AG04449 (cell line): Measurements from ENCODE around the gene CDC42BPB.

Experiments
- CTCF ChIA-PET: fragments of 350-600 bp; formaldehyde crosslinking; extraction: SDS; loops from one replicate; lab custom pipeline; 2021; ENCODE audit warnings: antibody characterized with exemption; lab: Yijun Ruan, JAX
- POLR2A ChIA-PET: fragments of 400-600, 350-600 bp; formaldehyde crosslinking; extraction: SDS; loops from one replicate; lab custom pipeline; 2020; ENCODE audit warnings: antibody characterized with exemption, inconsistent platforms; lab: Yijun Ruan, JAX
- DNase-seq: peaks from one replicate; pipeline ENCODE4 v3.0.0-alpha.2; 2010; ENCODE audit warnings: low read depth, low spot score
- H3K4me3 ChIP-seq: 2 replicates; pipeline ENCODE4 v1.5.1; 2011; ENCODE audit warnings: low read depth, mild to moderate bottlenecking, control low read depth, low read length
- TF ChIP-seq, protein P1 (sequence below): IDR thresholded peaks from one replicate; pipeline ENCODE4 v1.5.1; 2011; ENCODE audit warnings: mild to moderate bottlenecking, moderate library complexity, low read length, control low read depth, inconsistent platforms; ENCODE audit not compliant: insufficient read depth; ENCODE audit errors: missing control alignments

The CDC42BPB gene

GRCh38 chr14:103070971-103071542 is 13.7 kb upstream of the CDC42BPB start:
- TF ChIP-seq, protein P1, sequence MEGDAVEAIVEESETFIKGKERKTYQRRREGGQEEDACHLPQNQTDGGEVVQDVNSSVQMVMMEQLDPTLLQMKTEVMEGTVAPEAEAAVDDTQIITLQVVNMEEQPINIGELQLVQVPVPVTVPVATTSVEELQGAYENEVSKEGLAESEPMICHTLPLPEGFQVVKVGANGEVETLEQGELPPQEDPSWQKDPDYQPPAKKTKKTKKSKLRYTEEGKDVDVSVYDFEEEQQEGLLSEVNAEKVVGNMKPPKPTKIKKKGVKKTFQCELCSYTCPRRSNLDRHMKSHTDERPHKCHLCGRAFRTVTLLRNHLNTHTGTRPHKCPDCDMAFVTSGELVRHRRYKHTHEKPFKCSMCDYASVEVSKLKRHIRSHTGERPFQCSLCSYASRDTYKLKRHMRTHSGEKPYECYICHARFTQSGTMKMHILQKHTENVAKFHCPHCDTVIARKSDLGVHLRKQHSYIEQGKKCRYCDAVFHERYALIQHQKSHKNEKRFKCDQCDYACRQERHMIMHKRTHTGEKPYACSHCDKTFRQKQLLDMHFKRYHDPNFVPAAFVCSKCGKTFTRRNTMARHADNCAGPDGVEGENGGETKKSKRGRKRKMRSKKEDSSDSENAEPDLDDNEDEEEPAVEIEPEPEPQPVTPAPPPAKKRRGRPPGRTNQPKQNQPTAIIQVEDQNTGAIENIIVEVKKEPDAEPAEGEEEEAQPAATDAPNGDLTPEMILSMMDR, result no peak
- DNase-seq, result no peak
- no peak overlapping the region for H3K4me3 ChIP-seq
- CTCF ChIA-PET, result interaction anchor here (2.2 kb wide), 1 partner anchor 11 kb away, joined by 6 read pairs; no protein-coding TSS in a partner anchor
- POLR2A ChIA-PET, result no interaction called here

GRCh38 chr14:103070263-103070885 is 13.0 kb upstream of the CDC42BPB start:
- POLR2A ChIA-PET, result no interaction called here
- TF ChIP-seq, protein P1, result no peak
- H3K4me3 ChIP-seq, result no peak overlapping the region
- no peak for DNase-seq
- CTCF ChIA-PET, result interaction anchor here (1.2 to 2.2 kb wide), 2 partner anchors 9 to 10 kb away, joined by 3 to 6 read pairs; no protein-coding TSS in a partner anchor

- POLR2A ChIA-PET, result no interaction called here
- no peak overlapping the region for H3K4me3 ChIP-seq
- no peak for DNase-seq
- TF ChIP-seq, protein P1, result no peak
- CTCF ChIA-PET, result interaction anchor here (1.2 kb wide), 2 partner anchors 7 to 11 kb away, joined by 3 read pairs; no protein-coding TSS in a partner anchor
Observed at GRCh38 chr14:103068351-103069073, 11.2 kb upstream of the CDC42BPB start.

GRCh38 chr14:103067231-103067954 is 10.0 kb upstream of the CDC42BPB start:
- no peak overlapping the region for H3K4me3 ChIP-seq
- TF ChIP-seq, protein P1, result no peak
- ChIA-PET POLR2A (interaction anchor here (0.6 kb wide), 1 partner anchor 305 kb away, joined by 3 read pairs; no protein-coding TSS in a partner anchor), CTCF (interaction anchor here (0.8 to 1.2 kb wide), 4 partner anchors 8 to 224 kb away, joined by 3 to 5 read pairs (median 3); no protein-coding TSS in a partner anchor)
- DNase-seq, result no peak

DNA sequence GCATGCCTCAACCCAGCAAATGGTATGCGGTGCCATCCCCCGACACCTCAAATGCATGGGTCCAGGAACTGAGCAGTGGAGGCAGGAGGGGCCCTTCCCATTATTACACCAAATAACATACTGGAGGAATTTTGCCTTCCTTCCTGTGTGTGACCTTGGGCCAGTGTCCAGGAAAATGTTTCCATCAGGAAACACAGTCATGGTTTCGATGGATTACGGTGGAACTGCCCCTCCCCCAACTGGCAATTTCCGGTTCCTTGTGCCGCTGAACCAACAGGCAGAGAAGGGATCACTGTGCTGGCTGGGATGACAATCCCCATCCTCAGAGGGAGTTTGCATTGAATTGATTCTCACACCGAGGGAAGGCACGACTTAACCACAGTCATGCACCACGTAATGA is 9.1 kb upstream of the CDC42BPB start:
- ChIA-PET CTCF (interaction anchor here (1.0 to 2.0 kb wide), 2 partner anchors 9 to 215 kb away, joined by 3 to 17 read pairs; no protein-coding TSS in a partner anchor), POLR2A (no interaction called here)
- TF ChIP-seq, protein P1, result no peak
- H3K4me3 ChIP-seq, result no peak overlapping the region
- no peak for DNase-seq
